Psoas muscle (tissue), 8 donors: ENCODE results near the gene AQP5. TPM values are rescaled to one million over a fixed set of nuclear protein-coding genes. Genes with fewer than 3 reads are reported as not detected.
"Not testable (repeated sequence)": the region's sequence is repeated elsewhere in the genome, so short reads cannot be mapped to it uniquely, and the experiment has no call there.

Experiments used
- ATAC-seq, 4 donors: fragments of 200-7000 bp; cut with Tn5 transposase; one replicate each; pipeline ENCODE4 v1.9.1; 2020; ENCODE audit warnings: moderate library complexity in 3 of 4, mild to moderate bottlenecking in 2 of 4
- DNase-seq, 2 donors: peaks; one replicate each; pipeline ENCODE4 v3.0.0-alpha.2; 2020
- H3K27ac ChIP-seq: fragments of 200-600 bp; one replicate; pipeline ENCODE4 v1.8.0; 2022
- H3K27me3 ChIP-seq, 3 donors: fragments of 200-600 bp in 1 of 3; one replicate each; pipeline versions ENCODE4 v1.6.1 to v1.8.0; 2013 to 2022; ENCODE audit warnings: low read length in 2 of 3, mild to moderate bottlenecking in 2 of 3, moderate library complexity in 1 of 3; ENCODE audit not compliant: insufficient read depth in 3 of 3
- H3K36me3 ChIP-seq, 2 donors: fragments of 200-600 bp in 1 of 2; one replicate each; pipeline versions ENCODE4 v1.6.1 to v1.8.0; 2013 to 2022; ENCODE audit warnings: low read depth in 1 of 2, mild to moderate bottlenecking in 1 of 2, moderate library complexity in 1 of 2; ENCODE audit not compliant: insufficient read depth in 1 of 2
- H3K4me1 ChIP-seq: fragments of 200-600 bp; one replicate; pipeline ENCODE4 v1.8.0; 2022
- H3K4me3 ChIP-seq: fragments of 200-600 bp; one replicate; pipeline ENCODE4 v1.8.0; 2022; ENCODE audit warnings: mild to moderate bottlenecking
- H3K9me3 ChIP-seq: fragments of 200-600 bp; one replicate; pipeline ENCODE4 v1.8.0; 2022
- CTCF ChIP-seq: fragments of 200-600 bp; IDR thresholded peaks from one replicate; pipeline ENCODE4 v1.8.0; 2022; ENCODE audit warnings: antibody characterized with exemption
- WGBS, 3 donors: extraction: QIAGEN DNeasy Blood & Tissue Kit; methylation state at CpG; one replicate each; pipeline versions ENCODE4 v1.1.6 to v1.1.7; 2013; 5-methylcytosine and 5-hydroxymethylcytosine counted together
- intact Hi-C, 2 donors: fragments of 100-400 bp; cut with DNase I; formaldehyde crosslinking; loops; one replicate each; pipeline versions ENCODE4 v1.11.0 to v1.14.2; 2022
- polyA plus RNA-seq, 3 donors: library from polyadenylated mRNA; stranded (reverse); fragments of 200-250 nt; gene quantifications; one replicate each; pipeline ENCODE4 v1.2.3, GENCODE V29; 2013
- total RNA-seq, 4 donors: library from RNA; stranded (reverse); fragmentation: NEBNext Ultra II Directional in 2 of 4; extraction: Animal tissue kit (Norgen Biotek cat#: 25700) in 2 of 4; gene quantifications; one replicate each; pipeline versions ENCODE4 v1.2.1 to v1.2.4, GENCODE V29; 2021 to 2023
- donor health status: healthy with polysubstance abuse.
- donor health status: DM: no; HTN: no; CAD: no; lungs with moderate emphysema.
- donor health status: Bipolar disorder and iron deficiency.
- donor health status: healthy.
- donor health status: DM: yes; HTN: yes; CAD: no.
- donor health status: DM: no; HTN: no; CAD: no.
- donor health status: DM: no; HTN: no; CAD: no.
- donor health status: DM: yes; HTN: yes; CAD: no.

Gene AQP5
- total and polyA plus RNA-seq, 7 donors: 0.05 TPM; not detected in 6

- 90 to 94% (median 92%) methylated on average over 5 of the region's 5 CpGs for WGBS, 3 donors
- H3K9me3 ChIP-seq: no peaks in the 10 kb centered on the region
- no peaks in the 10 kb centered on the region for H3K4me1 ChIP-seq
- DNase-seq: no peak
- H3K4me3 ChIP-seq: no peak overlapping the region
- H3K36me3 ChIP-seq: peaks cover 0 to 7% of the 10 kb centered on the region in 2 donors
- no peak overlapping the region for H3K27ac ChIP-seq
- ATAC-seq: no peak
- intact Hi-C loops: no loop called here
- no peak for TF ChIP-seq CTCF
- H3K27me3 ChIP-seq: no peaks in the 10 kb centered on the region
These were observed 24.3 kb downstream of the AQP5 start for GRCh38 chr12:49985981-49986380.

GRCh38 chr12:49986476-49986875 is 24.8 kb downstream of the AQP5 start:
- H3K4me1 ChIP-seq, H3K9me3 ChIP-seq, H3K27ac ChIP-seq, intact Hi-C loops, ATAC-seq, H3K27me3 ChIP-seq, H3K36me3 ChIP-seq, H3K4me3 ChIP-seq, DNase-seq: not testable (repeated sequence)
- 91 to 97% (median 95%) methylated on average over 3 of the region's 3 CpGs for WGBS, 3 donors

- no peak for ATAC-seq
- no peaks in the 10 kb centered on the region for H3K27me3 ChIP-seq
- peaks cover 0 to 12% of the 10 kb centered on the region in 2 donors for H3K36me3 ChIP-seq
- no peak for DNase-seq
- intact Hi-C loops: no loop called here
- H3K9me3 ChIP-seq: no peaks in the 10 kb centered on the region
- WGBS, 3 donors: 71 to 81% (median 80%) methylated on average over 4 of the region's 4 CpGs
- H3K4me1 ChIP-seq: no peaks in the 10 kb centered on the region
- no peak overlapping the region for H3K4me3 ChIP-seq
- no peak overlapping the region for H3K27ac ChIP-seq
- TF ChIP-seq CTCF: no peak
These were observed 26.1 kb downstream of the AQP5 start for GRCh38 chr12:49987625-49988303.

GRCh38 chr12:49989400-49989799 is 27.7 kb downstream of the AQP5 start:
- H3K27ac ChIP-seq, H3K4me3 ChIP-seq, DNase-seq, H3K9me3 ChIP-seq, H3K4me1 ChIP-seq, intact Hi-C loops, ATAC-seq, H3K27me3 ChIP-seq: not testable (repeated sequence)
- H3K36me3 ChIP-seq: peaks cover 0 to 22% of the 10 kb centered on the region in 2 donors
- WGBS, 3 donors: 96 to 98% (median 97%) methylated on average over 2 of the region's 2 CpGs

GRCh38 chr12:49990273-49990672 is 28.6 kb downstream of the AQP5 start:
- H3K4me1 ChIP-seq: no peaks in the 10 kb centered on the region
- WGBS, 3 donors: 85 to 89% (median 87%) methylated on average over 4 of the region's 4 CpGs
- no peak for ATAC-seq
- TF ChIP-seq CTCF: no peak
- H3K9me3 ChIP-seq: no peaks in the 10 kb centered on the region
- peaks cover 0 to 25% of the 10 kb centered on the region in 2 donors for H3K36me3 ChIP-seq
- H3K27ac ChIP-seq: no peak overlapping the region
- no peak overlapping the region for H3K4me3 ChIP-seq
- no peak for DNase-seq
- H3K27me3 ChIP-seq: no peaks in the 10 kb centered on the region
- intact Hi-C loops: no loop called here

GRCh38 chr12:49998453-49998852 is 36.8 kb downstream of the AQP5 start:
- no peak for TF ChIP-seq CTCF
- intact Hi-C loops: no loop called here
- no peaks in the 10 kb centered on the region for H3K4me1 ChIP-seq
- H3K9me3 ChIP-seq: no peaks in the 10 kb centered on the region
- peaks cover 0 to 40% of the 10 kb centered on the region in 2 donors for H3K36me3 ChIP-seq
- no peak for ATAC-seq
- no peak overlapping the region for H3K4me3 ChIP-seq
- WGBS, 3 donors: 89 to 98% (median 93%) methylated on average over 2 of the region's 2 CpGs
- no peak for DNase-seq
- H3K27me3 ChIP-seq: no peaks in the 10 kb centered on the region
- H3K27ac ChIP-seq: no peak overlapping the region
